Astrocyte (in vitro differentiated cells and primary cell): Measurements from ENCODE around the gene CTNNA2. TPM values are rescaled to one million over a fixed set of nuclear protein-coding genes. Genes with fewer than 3 reads are reported as not detected.

ENCODE experiments used
- DNase-seq: peaks from one replicate; pipeline ENCODE4 v3.0.0-alpha.2; 2010; ENCODE audit warnings: low read depth
- FAIRE-seq: peaks from 2 replicates; lab custom pipeline; 2011; peaks lifted over from hg19 to GRCh38; lab: Jason Lieb, UNC
- H2AFZ ChIP-seq: 2 replicates; pipeline ENCODE4 v1.6.0; 2012; ENCODE audit warnings: low read depth, low read length, inconsistent platforms
- H3K27ac ChIP-seq: 2 replicates; pipeline ENCODE4 v1.5.1; 2011; ENCODE audit warnings: low read depth, low read length, inconsistent platforms
- H3K27me3 ChIP-seq: 2 replicates; pipeline ENCODE4 v1.6.0; 2011; ENCODE audit warnings: low read length, inconsistent platforms; ENCODE audit not compliant: insufficient read depth
- H3K36me3 ChIP-seq: 2 replicates; pipeline ENCODE4 v1.5.1; 2011; ENCODE audit warnings: low read length, inconsistent platforms; ENCODE audit not compliant: insufficient read depth
- H3K4me1 ChIP-seq: 2 replicates; pipeline ENCODE4 v1.5.1; 2011; ENCODE audit warnings: low read length, inconsistent platforms; ENCODE audit not compliant: insufficient read depth
- H3K4me2 ChIP-seq: 2 replicates; pipeline ENCODE4 v1.6.0; 2012; ENCODE audit warnings: low read length, inconsistent platforms
- H3K4me3 ChIP-seq: 2 replicates; pipeline ENCODE4 v1.5.1; 2011; ENCODE audit warnings: low read depth, mild to moderate bottlenecking, low read length, inconsistent platforms; ENCODE audit not compliant: insufficient read depth
- H3K79me2 ChIP-seq: 2 replicates; pipeline ENCODE4 v1.6.0; 2012; ENCODE audit warnings: mild to moderate bottlenecking, low read length, inconsistent platforms; ENCODE audit not compliant: insufficient read depth
- H3K9ac ChIP-seq: 2 replicates; pipeline ENCODE4 v1.6.0; 2012; ENCODE audit warnings: mild to moderate bottlenecking, low read length, inconsistent platforms
- H3K9me3 ChIP-seq: 2 replicates; pipeline ENCODE4 v1.5.1; 2012; ENCODE audit warnings: low read depth, mild to moderate bottlenecking, low read length, inconsistent platforms; ENCODE audit not compliant: insufficient read depth
- H4K20me1 ChIP-seq: 2 replicates; pipeline ENCODE4 v1.6.0; 2012; ENCODE audit warnings: low read length, inconsistent platforms; ENCODE audit not compliant: insufficient read depth
- H3K27ac Mint-ChIP-seq: one replicate; pipeline ENCODE4 v1.8.0; 2021; ENCODE audit warnings: mild to moderate bottlenecking, mixed read lengths; ENCODE audit not compliant: unreplicated experiment
- H3K27me3 Mint-ChIP-seq: one replicate; pipeline ENCODE4 v1.8.0; 2021; ENCODE audit warnings: low read depth, mixed read lengths; ENCODE audit not compliant: unreplicated experiment
- H3K36me3 Mint-ChIP-seq: one replicate; pipeline ENCODE4 v1.8.0; 2021; ENCODE audit warnings: low read depth, mixed read lengths; ENCODE audit not compliant: unreplicated experiment
- H3K4me1 Mint-ChIP-seq: one replicate; pipeline ENCODE4 v1.8.0; 2021; ENCODE audit warnings: low read depth, mixed read lengths; ENCODE audit not compliant: unreplicated experiment
- H3K4me3 Mint-ChIP-seq: one replicate; pipeline ENCODE4 v1.8.0; 2021; ENCODE audit warnings: mild to moderate bottlenecking, moderate library complexity, mixed read lengths; ENCODE audit not compliant: unreplicated experiment
- H3K9me3 Mint-ChIP-seq: one replicate; pipeline ENCODE4 v1.8.0; 2021; ENCODE audit warnings: mild to moderate bottlenecking, mixed read lengths; ENCODE audit not compliant: unreplicated experiment
- CTCF ChIP-seq: IDR thresholded peaks from 2 replicates; pipeline ENCODE4 v1.5.1; 2011; ENCODE audit warnings: low read depth, mild to moderate bottlenecking, inconsistent platforms, low read length, moderate library complexity; ENCODE audit not compliant: insufficient read depth
- EZH2 ChIP-seq: IDR thresholded peaks from 2 replicates; pipeline ENCODE4 v1.6.1; 2012; ENCODE audit warnings: mild to moderate bottlenecking, low read length, inconsistent platforms; ENCODE audit not compliant: insufficient read depth
- total RNA-seq: library from RNA; stranded (reverse); gene quantifications from 2 replicates; pipeline ENCODE4 v1.2.1, GENCODE V29; 2021

Gene CTNNA2
- total RNA-seq, 1 donor from 2014 or later: 3.9 TPM

DNA sequence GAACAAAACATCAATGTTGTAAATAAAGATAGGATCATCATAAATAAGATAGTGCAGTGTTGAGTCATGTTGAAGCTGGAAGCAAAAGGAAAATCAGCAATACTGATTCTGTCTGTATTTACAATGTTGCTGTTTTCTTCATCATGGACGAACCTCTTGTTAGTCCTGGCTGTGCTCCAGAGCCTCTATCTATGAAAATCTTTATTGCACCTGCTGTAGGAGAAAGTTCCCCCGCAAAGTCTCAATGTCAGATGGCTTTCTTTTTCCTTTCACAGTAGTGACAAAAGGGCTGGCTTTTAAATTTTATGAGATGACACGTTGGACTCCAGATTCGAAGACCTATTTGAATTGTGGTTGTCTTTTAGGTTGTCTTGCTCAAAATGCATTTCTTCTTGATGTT lies 890.2 kb downstream of the CTNNA2 start:
- TF ChIP-seq EZH2 (no peak), CTCF (no peak)
- Histone ChIP-seq H3K4me3 (no peak overlapping the region), H3K27ac (no peak overlapping the region), H3K4me2 (no peak overlapping the region), H3K79me2 (no peaks in the 10 kb centered on the region), H3K27me3 (no peaks in the 10 kb centered on the region), H3K4me1 (no peaks in the 10 kb centered on the region), H4K20me1 (no peaks in the 10 kb centered on the region), H3K9me3 (no peaks in the 10 kb centered on the region), H3K9ac (no peak overlapping the region), H3K36me3 (no peaks in the 10 kb centered on the region), H2AFZ (no peak overlapping the region)
- H3K27ac Mint-ChIP-seq: no peak overlapping the region
- no peaks in the 10 kb centered on the region for H3K27me3 Mint-ChIP-seq
- DNase-seq (no peak), FAIRE-seq (no peak)
- H3K9me3 Mint-ChIP-seq: no peaks in the 10 kb centered on the region
- peaks cover 3% of the 10 kb centered on the region for H3K4me1 Mint-ChIP-seq
- no peaks in the 10 kb centered on the region for H3K36me3 Mint-ChIP-seq
- no peak overlapping the region for H3K4me3 Mint-ChIP-seq

DNA sequence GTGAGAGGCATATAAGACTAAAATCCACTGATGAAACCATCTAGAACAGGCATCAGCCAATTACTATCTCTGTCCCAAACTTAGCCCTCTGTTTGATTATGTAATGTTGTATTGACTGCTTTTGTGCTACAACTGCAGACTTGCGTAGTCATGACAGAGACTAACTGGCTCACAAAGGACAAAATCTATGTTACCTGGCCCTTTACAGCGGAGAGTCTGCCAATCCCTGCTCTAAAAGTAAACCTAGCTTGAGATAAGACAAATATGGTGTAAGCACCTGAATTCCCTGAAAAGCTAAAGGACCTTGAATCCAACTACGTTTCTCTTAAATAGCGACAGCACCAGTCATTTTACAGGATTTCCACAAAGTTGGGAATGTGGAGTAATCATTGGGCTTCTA lies 894.5 kb downstream of the CTNNA2 start:
- TF ChIP-seq CTCF (no peak), EZH2 (no peak)

GRCh38 chr2:80410346-80410745 lies 897.5 kb downstream of the CTNNA2 start:
- Histone ChIP-seq H3K4me1 (no peaks in the 10 kb centered on the region), H3K9ac (no peak overlapping the region), H2AFZ (no peak overlapping the region), H3K4me2 (no peak overlapping the region), H3K36me3 (no peaks in the 10 kb centered on the region), H3K79me2 (no peaks in the 10 kb centered on the region), H3K9me3 (no peaks in the 10 kb centered on the region), H3K27me3 (no peaks in the 10 kb centered on the region), H3K27ac (no peak overlapping the region), H3K4me3 (no peak overlapping the region), H4K20me1 (no peaks in the 10 kb centered on the region)
- Mint-ChIP-seq H3K9me3 (peaks cover 4% of the 10 kb centered on the region), H3K27me3 (no peaks in the 10 kb centered on the region), H3K36me3 (no peaks in the 10 kb centered on the region), H3K4me1 (no peaks in the 10 kb centered on the region), H3K27ac (no peak overlapping the region), H3K4me3 (no peak overlapping the region)
- DNase-seq (no peak), FAIRE-seq (no peak)
- TF ChIP-seq CTCF: no peak
- TF ChIP-seq EZH2: no peak

More for the DNA sequence above, 894.5 kb downstream of the CTNNA2 start:
- no peaks in the 10 kb centered on the region for H3K27me3 Mint-ChIP-seq
- H3K4me1 ChIP-seq: no peaks in the 10 kb centered on the region
- H3K9me3 Mint-ChIP-seq: no peaks in the 10 kb centered on the region
- no peak overlapping the region for H3K4me3 ChIP-seq
- no peak overlapping the region for H3K27ac ChIP-seq
- H3K36me3 Mint-ChIP-seq: no peaks in the 10 kb centered on the region
- no peaks in the 10 kb centered on the region for H3K27me3 ChIP-seq
- H3K36me3 ChIP-seq: no peaks in the 10 kb centered on the region
- no peak overlapping the region for H3K27ac Mint-ChIP-seq
- no peaks in the 10 kb centered on the region for H4K20me1 ChIP-seq
- H3K4me3 Mint-ChIP-seq: no peak overlapping the region
- H3K9me3 ChIP-seq: no peaks in the 10 kb centered on the region
- no peak overlapping the region for H3K9ac ChIP-seq
- H3K4me2 ChIP-seq: no peak overlapping the region
- DNase-seq: no peak
- FAIRE-seq: no peak
- H3K79me2 ChIP-seq: no peaks in the 10 kb centered on the region
- no peaks in the 10 kb centered on the region for H3K4me1 Mint-ChIP-seq
- no peak overlapping the region for H2AFZ ChIP-seq
